ENCODE measurements around the gene NR5A1.
A peak's percentile ranks its signal among the peaks of the same experiment; 100 is the strongest.

Gene NR5A1

DNA sequence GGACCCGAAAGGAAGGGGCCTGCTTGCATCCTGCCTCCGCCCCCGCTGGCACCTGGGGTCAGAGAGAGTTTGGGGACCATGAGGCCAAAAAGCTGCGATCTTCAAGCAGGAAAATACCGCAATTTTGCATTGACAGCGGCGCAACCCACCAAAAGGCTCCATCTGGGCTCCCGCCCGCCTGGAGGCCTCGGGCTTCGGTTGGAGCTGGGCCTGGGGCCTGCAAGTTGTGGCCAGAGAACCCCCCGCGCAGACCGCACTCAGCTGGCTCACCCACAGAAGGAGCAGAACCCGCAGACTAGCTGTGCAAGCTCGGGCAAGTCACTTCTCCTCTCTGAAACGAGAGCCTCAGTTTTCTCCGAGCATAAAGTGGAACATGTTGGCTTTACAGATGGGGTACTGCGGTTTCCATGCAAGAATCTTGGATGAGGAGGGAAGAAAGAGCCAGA, 1.3 kb downstream of the NR5A1 start:
- no peak for ATAC-seq
- Mint-ChIP-seq H3K27me3 (peaks cover 68% of the 10 kb centered on the region), H3K9me3 (no peaks in the 10 kb centered on the region), H3K4me3 (no peak overlapping the region), H3K4me1 (peaks cover 11% of the 10 kb centered on the region), H3K27ac (no peak overlapping the region), H3K36me3 (peaks cover 7% of the 10 kb centered on the region)

DNA sequence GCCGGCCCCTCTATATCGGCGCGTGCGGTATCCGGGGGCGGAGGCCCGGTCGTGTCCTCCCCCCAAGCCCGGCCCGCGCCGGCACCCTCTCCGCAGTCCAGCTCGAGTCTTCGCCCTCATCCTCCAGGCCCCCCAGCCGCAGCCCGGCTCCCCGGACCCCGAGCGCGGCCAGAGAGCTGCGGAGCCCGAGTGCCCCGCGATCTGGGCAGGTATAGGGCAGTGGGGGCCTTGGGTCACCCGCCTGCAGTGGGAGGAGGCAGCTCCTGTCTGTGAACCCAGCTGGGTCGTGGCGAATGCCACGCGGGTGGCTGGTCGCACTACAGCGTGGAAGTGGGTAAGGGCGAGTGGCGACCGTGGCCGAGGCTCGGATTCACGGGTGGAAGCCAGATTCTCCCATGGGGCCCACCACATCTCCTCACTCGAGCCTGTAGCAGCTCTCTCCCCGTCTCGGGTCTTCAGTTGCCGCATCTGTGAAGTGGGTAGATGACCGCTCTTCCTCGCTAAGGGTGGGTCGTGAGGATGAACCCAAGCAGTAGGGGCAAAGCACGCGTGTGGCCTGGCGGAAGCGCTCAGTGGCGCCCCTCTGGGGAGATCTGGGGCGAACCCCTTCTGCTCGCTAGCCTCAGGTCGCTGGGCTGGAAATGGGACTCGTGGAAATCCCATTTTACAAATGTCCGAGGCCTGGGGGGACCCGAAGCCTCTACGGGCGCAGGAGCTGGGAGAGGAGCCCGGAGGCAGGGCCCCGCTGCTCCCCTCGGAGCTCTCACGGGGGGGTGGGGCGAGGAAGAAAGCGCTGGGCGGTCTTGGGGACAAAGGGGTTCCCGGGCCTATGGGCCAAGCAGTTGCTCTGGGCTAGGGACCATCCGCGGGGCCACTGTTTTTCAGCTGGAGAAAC, 1.9 kb downstream of the NR5A1 start:
- ATAC-seq, result peak; percentile 7
- Mint-ChIP-seq H3K4me3 (peak overlapping the region; percentile 41), H3K27ac (no peak overlapping the region), H3K9me3 (no peaks in the 10 kb centered on the region), H3K4me1 (peaks cover 15% of the 10 kb centered on the region), H3K27me3 (peaks cover 71% of the 10 kb centered on the region), H3K36me3 (peaks cover 7% of the 10 kb centered on the region)

DNA sequence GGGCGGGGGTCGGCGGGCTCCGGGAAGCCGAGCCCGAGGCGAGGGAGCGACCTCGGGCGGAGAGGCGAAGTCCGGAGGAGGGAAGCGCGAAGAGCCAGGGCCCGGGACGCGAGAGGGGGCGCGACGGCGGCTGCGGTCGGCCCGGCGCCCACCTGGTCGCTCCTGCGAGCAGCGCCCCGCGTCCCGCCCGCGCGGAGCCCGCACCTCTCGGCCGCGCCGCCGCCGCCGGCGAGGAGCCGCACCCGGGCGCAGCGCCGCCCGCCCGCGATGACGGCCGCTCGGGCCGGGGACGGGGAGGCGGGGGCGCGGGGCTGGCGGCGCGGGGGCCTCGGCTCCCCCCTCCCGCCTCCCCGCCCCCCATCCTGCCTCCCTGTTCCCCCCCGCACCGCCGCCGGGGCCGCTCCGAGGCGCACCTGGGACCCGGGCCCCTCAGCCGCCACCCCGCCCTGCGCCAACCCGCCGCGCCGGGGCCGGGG, 2.6 kb downstream of the NR5A1 start:
- Mint-ChIP-seq H3K4me1 (peaks cover 19% of the 10 kb centered on the region), H3K27ac (no peak overlapping the region), H3K9me3 (no peaks in the 10 kb centered on the region), H3K4me3 (no peak overlapping the region), H3K27me3 (peaks cover 77% of the 10 kb centered on the region), H3K36me3 (peaks cover 7% of the 10 kb centered on the region)
- ATAC-seq, result peak; percentile 1

DNA sequence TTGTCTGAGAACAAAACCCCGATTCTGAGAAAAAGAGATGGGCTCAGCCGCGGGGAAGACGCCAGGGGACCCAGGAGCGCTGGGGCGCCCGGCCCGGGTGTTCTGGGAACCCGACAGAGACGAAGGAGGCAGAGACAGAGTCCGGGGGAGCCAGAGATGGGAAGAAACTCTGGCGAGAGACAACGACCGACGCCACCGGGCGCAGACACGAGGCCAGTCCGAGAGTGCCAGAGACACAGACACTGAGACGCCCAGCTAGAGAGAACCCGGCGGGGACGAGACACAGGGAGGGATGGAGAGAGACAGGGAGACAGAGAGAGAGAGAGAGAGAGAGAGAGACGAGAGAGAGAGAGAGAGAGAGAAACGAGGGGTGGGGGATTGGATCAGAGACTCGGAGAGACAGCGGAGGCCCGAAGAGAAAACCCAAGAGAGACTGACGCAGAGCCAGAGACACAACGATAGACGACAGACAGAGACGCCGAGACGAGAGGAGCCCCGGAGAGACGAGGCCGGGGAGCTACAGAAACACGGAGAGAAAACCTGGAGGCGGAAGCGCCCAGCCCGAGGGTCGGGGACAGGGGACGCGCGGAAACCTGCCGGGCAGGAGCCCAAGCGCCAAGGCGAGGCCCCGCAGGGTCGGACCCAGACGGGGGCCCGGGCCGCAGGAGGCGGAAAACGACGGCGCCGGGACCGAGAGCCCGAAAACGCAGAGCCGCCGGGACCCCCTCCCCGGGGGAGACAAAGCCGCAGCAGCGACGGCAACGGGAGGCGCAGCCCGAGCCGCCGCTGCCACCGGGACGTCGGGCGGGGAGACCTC, 3.3 kb downstream of the NR5A1 start:
- Mint-ChIP-seq H3K27ac (peak overlapping the region; percentile 26), H3K36me3 (peaks cover 7% of the 10 kb centered on the region), H3K4me3 (peak overlapping the region; percentile 77), H3K9me3 (no peaks in the 10 kb centered on the region), H3K27me3 (peaks cover 82% of the 10 kb centered on the region), H3K4me1 (peaks cover 25% of the 10 kb centered on the region)
- no peak for ATAC-seq

DNA sequence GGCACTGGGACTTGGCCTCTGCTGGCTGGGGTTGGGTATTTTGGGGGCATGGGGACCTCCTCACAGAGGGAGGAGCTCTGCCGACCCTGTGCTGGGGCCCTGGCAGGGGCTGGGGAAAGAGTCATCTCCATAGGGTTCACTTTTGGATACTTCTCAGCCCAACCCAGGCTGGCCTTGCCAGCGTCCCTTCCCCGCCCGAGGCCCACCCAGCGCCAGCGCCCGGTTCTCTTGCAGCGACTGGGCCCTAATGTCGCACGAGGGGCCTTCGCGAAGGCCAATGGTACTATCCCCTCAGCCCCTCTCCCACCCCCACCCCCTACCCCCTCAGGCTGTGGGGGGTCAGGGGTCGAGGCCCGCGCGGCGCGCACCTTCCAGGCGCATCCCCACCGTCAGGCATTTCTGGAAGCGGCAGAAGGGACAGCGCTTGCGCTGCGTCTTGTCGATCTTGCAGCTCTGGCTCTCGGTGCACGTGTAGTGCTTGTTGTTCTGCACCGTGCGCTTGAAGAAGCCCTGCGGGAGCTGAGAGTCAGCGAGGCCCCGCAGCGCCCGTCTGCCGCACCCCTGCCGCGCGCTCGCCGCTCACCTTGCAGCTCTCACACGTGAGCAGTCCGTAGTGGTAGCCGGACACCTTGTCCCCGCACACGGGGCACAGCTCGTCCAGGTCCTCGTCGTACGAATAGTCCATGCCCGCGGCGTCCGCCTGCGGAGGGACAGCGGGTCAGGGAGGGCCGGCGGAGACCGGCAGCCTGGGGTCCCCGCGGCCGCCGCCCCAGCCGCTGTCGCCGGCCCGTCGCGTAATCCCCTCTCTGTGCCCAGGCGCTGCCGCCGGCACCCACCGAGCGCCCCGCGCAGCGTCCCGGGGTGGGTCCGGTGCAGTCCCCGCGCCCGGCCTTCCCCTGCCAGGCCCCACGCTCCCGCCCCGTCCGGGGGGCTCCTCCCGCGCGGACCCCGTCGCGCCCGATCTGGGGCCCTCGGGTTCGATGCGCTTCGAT, 4.2 kb downstream of the NR5A1 start:
- Mint-ChIP-seq H3K27me3 (peaks cover 85% of the 10 kb centered on the region), H3K4me3 (no peak overlapping the region), H3K36me3 (peaks cover 7% of the 10 kb centered on the region), H3K27ac (peak overlapping the region; percentile 26), H3K9me3 (no peaks in the 10 kb centered on the region), H3K4me1 (peaks cover 25% of the 10 kb centered on the region)
- ATAC-seq, result no peak

DNA sequence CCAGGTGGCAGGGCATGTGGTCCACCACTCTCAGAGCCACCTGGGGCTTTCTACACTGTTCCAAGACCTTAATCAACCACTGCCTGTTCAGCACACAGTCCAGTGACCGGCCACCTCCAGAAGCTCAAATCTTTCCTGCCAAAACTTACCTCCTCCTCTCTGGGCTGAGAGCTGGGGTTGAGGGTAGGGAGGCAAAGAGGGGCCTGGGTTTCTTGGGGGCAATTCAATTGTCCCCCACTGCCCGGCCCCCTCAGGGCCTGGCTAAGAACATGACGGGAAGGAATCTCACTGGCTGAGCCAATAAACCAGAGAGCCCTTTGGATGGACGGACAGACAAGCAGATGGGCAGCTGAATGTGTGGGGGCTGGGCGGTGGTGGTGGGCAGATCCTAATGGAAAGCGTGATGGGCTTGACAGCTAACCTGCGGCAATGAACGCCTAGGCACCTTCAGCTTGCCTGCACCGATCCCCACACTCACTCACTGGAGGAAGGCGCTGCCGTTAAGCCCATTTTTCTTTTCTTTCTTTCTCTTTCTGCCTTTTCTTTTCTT, 5.4 kb downstream of the NR5A1 start:
- H3K36me3 Mint-ChIP-seq, result peaks cover 7% of the 10 kb centered on the region
- H3K4me3 Mint-ChIP-seq, result no peak overlapping the region
- H3K27ac Mint-ChIP-seq, result no peak overlapping the region
- H3K27me3 Mint-ChIP-seq, result peaks cover 83% of the 10 kb centered on the region
- no peaks in the 10 kb centered on the region for H3K9me3 Mint-ChIP-seq
- H3K4me1 Mint-ChIP-seq, result peaks cover 25% of the 10 kb centered on the region
- no peak for ATAC-seq

DNA sequence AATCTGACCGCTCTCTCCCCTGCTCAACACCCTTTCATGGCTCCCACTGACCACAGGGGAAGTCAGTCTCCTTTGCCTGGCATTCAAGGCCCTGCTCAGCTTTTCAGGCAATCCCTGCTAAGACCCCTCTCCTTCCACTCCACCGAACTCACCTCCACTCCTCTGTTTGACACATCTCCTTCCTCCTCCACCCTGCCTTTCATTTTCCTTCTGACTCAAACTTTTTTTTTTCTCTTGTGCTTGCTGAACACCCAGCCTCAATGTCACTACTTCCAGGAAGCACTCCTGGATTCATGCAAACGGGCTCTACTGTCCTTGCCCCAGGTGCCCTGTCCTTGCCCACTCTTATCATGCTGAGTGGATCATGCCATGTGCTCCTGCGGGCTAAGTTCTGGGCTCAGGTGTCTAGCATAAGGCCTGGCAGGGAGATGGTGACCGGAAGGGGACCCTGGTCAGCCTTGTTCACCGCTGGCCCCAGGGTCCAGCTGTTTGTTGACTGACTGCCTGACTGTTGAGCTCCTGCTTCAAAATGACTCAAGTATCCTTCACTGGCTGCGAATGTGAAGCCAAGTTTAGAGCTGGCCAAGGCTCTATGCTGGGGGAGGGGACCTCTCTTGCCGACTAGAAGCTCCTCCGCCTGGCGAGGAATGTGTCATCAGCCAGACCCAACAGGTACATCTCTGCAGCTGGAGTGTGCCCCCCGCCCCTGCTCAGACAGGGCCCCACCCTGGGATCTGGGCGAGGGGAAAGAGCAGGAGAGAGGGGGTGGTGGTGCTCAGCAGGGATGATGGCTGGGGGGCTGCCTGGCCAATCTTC, 6.2 kb downstream of the NR5A1 start:
- H3K4me1 Mint-ChIP-seq, result peaks cover 29% of the 10 kb centered on the region
- no peaks in the 10 kb centered on the region for H3K9me3 Mint-ChIP-seq
- no peak overlapping the region for H3K4me3 Mint-ChIP-seq
- H3K27ac Mint-ChIP-seq, result no peak overlapping the region
- H3K36me3 Mint-ChIP-seq, result peaks cover 7% of the 10 kb centered on the region
- ATAC-seq, result no peak
- peaks cover 77% of the 10 kb centered on the region for H3K27me3 Mint-ChIP-seq

DNA sequence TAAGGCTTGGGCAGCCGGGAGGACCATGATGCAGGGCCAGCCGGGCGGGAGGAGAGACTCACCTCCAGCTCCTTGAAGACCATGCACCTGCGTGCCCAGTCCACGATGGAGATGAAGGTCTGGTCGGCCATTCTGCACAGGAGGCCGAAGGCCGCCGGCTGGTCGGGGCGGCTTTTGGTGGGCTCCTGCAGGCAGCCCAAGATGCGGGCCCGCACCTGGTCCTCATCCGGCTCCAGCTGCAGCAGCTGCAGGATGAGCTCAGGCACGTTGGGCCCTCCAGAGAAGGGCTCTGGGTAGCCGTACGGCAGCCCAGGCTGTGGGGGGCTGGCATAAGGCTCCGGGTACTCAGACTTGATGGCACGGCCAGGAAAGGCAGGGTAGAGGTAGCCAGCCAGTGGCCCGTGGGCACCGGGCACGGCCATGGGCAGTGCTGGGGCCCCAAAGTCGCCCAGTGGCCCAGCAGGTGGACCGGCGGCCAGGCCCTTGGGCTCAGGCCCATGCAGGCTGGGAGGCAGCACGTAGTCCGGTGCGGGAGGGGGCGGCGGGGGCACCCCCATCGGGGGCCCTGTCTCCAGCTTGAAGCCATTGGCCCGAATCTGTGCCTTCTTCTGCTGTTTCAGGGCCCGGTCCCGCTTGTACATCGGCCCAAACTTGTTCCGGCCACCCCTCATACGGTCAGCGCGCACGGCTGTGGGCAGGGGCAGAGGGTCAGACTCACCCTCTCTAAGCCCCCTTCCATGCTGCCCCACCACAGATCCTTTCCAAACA, 7.0 kb downstream of the NR5A1 start:
- Mint-ChIP-seq H3K27me3 (peaks cover 77% of the 10 kb centered on the region), H3K36me3 (peaks cover 7% of the 10 kb centered on the region), H3K4me1 (peaks cover 35% of the 10 kb centered on the region), H3K27ac (no peak overlapping the region), H3K9me3 (no peaks in the 10 kb centered on the region), H3K4me3 (no peak overlapping the region)
- ATAC-seq, result no peak

DNA sequence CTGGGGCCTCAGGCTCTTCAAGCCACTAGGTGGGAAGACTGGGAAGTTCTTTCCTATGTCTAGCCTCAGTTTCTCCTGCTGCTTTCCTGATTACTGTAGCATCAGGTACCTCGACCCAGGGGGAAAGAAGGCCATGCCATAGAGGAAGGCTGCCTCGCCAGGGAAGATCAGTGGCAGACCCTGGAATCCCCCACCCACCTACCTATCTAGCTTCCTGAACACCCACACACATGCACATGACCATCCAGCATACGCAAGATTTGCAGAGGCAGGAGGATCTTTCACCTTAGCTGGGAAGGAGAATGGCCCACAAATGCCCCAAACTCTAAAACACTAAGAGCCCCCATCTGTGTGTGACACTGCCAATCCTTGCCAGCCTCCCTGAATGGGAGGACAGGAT, 8.0 kb downstream of the NR5A1 start:
- no peaks in the 10 kb centered on the region for H3K9me3 Mint-ChIP-seq
- H3K27me3 Mint-ChIP-seq, result peaks cover 73% of the 10 kb centered on the region
- H3K4me1 Mint-ChIP-seq, result peaks cover 35% of the 10 kb centered on the region
- H3K4me3 Mint-ChIP-seq, result no peak overlapping the region
- ATAC-seq, result no peak
- no peak overlapping the region for H3K27ac Mint-ChIP-seq
- peaks cover 7% of the 10 kb centered on the region for H3K36me3 Mint-ChIP-seq

DNA sequence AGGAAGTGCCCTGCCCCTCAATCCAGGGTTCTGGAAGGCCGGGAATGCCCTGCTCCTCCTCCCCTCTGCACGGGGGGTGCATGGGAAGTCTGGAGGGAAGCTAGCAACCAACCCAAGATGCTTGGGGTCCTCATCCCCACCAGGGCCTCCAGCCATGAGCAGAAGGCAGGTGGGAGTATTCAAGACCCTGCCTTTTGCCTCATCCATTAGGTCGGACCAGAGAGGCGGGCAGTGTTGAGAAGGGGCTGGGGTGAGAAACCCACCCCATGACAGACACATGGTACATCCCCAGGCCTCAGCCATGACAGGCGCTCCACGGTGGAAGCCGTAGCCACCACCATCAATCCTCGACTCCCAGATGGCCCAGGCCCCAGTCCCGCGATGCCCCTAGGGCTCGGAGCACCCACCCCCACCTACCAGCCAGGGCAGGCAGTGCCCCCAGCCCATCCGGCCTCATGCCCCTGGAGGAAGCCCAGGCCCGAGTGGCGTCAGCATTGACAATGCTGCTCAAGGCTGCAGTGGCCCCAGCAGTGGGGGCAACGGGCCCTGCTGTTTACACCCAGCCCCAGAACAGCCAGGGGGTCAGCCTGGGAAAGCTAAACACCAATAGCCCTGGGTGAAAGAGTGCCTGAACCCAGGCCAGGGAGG, 8.6 kb downstream of the NR5A1 start:
- no peak for ATAC-seq
- Mint-ChIP-seq H3K27ac (no peak overlapping the region), H3K9me3 (no peaks in the 10 kb centered on the region), H3K4me3 (no peak overlapping the region), H3K36me3 (peaks cover 1% of the 10 kb centered on the region), H3K27me3 (peaks cover 67% of the 10 kb centered on the region), H3K4me1 (peaks cover 29% of the 10 kb centered on the region)

DNA sequence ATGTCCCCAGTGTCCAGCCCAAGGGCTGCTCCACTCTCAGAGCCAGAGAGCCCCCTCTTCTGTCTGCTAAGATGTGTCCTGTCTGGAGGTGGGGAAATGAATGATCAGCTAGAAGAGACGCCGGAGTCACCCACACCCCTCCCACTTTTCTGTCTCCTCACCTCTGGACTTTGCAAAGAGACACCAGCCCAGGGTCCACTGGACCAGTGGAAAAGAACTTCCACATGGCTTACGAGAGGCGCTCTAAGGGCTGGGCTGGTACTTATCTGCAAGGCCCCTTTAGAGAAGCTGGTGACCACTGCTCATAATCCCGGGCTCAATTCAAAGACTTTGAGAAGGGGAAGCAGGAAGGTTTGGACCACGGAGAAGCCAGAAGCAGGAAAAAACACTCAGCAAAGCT, 9.2 kb downstream of the NR5A1 start:
- no peak for ATAC-seq
- Mint-ChIP-seq H3K4me3 (no peak overlapping the region), H3K9me3 (no peaks in the 10 kb centered on the region), H3K27ac (no peak overlapping the region), H3K4me1 (peaks cover 27% of the 10 kb centered on the region), H3K36me3 (no peaks in the 10 kb centered on the region), H3K27me3 (peaks cover 61% of the 10 kb centered on the region)

DNA sequence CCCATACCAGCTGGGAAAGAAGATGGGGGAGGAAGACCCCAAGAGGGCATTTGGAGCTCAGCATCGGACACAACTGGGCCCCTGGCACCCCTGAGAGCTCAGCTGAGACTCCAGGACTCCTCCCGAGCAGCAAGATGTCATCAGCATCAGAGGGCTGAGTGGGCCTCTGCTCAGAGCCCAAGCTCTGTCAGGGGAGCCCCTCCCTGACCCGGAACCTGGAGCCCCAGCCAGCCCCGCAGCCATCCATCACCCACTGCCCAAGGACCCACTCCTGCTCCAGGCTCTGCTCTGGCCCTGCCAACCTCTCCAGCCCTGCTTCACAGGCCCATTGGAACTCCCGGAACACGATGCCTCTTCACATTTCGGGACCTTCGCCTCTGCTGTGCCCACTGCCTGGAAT, 9.8 kb downstream of the NR5A1 start:
- Mint-ChIP-seq H3K36me3 (no peaks in the 10 kb centered on the region), H3K27ac (no peak overlapping the region), H3K27me3 (peaks cover 60% of the 10 kb centered on the region), H3K4me3 (no peak overlapping the region), H3K4me1 (peaks cover 27% of the 10 kb centered on the region), H3K9me3 (no peaks in the 10 kb centered on the region)
- no peak for ATAC-seq

DNA sequence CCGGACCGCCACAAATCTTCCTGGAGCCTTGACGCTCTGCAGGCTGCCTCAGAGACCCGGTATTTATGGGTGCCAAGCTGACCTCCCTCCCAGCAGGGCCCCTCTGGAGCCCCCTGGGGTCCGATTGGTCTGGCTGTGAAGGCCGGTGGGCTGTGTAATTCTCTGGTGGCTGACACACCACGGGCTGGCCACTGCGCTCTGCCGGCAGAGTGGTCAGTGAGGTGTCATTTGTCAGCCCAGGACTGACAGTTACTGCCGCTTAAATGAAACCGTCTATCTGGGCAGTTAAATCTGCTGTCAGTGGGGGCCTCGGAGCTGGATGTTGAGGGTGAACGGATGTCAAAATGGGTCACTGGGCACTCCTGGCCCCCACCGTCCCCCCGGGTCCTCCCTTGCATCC, 10.7 kb downstream of the NR5A1 start:
- Mint-ChIP-seq H3K27me3 (peaks cover 60% of the 10 kb centered on the region), H3K4me1 (peaks cover 27% of the 10 kb centered on the region), H3K27ac (no peak overlapping the region), H3K4me3 (no peak overlapping the region), H3K9me3 (no peaks in the 10 kb centered on the region), H3K36me3 (no peaks in the 10 kb centered on the region)
- no peak for ATAC-seq
